ENCODE measurements around the gene SIAH3. TPM values are rescaled to one million over a fixed set of nuclear protein-coding genes. Genes with fewer than 3 reads are reported as not detected.

SIAH3 gene
- polyA plus RNA-seq, 1 donor (not counting 4 experiments of a cell fraction or from before 2014, with no cell fraction given), result 0.12 TPM

- Histone ChIP-seq H3K27me3 (ENCODE audit: control insufficient read depth, extremely low read depth, insufficient read depth, low read length) (peaks cover 24% of the 10 kb centered on the region), H3K27ac (ENCODE audit: control insufficient read depth, insufficient read depth, low read length) (no peak overlapping the region), H3K4me1 (ENCODE audit: control insufficient read depth, extremely low read depth, insufficient read depth, low read length) (no peaks in the 10 kb centered on the region), H3K9ac (ENCODE audit: control insufficient read depth, extremely low read depth, insufficient read depth, low read length) (no peak overlapping the region), H3K4me3 (ENCODE audit: control insufficient read depth in 2 of 3, extremely low read depth in 1 of 3, insufficient read depth in 2 of 3, low read depth in 1 of 3, low read length in 3 of 3) (no peak overlapping the region), H2AFZ (ENCODE audit: control insufficient read depth, low read length) (no peak overlapping the region), H3K9me3 (ENCODE audit: control insufficient read depth, low read depth, low read length) (no peaks in the 10 kb centered on the region), H4K20me1 (ENCODE audit: control insufficient read depth, extremely low read depth, insufficient read depth, low read length) (no peaks in the 10 kb centered on the region), H3K36me3 (ENCODE audit: control insufficient read depth in 2 of 2, extremely low read depth in 1 of 2, insufficient read depth in 2 of 2, low read length in 2 of 2) (no peaks in the 10 kb centered on the region), H3K9me1 (ENCODE audit: control insufficient read depth, extremely low read depth, insufficient read depth, low read length) (no peaks in the 10 kb centered on the region), H3K4me2 (ENCODE audit: control insufficient read depth, extremely low read depth, insufficient read depth, low read depth, low read length) (no peak overlapping the region), H3K79me2 (ENCODE audit: control insufficient read depth, insufficient read depth, low read length) (no peaks in the 10 kb centered on the region)
- DNase-seq (ENCODE audit: low read depth, low spot score) (no peak), FAIRE-seq (no peak)
- dilution Hi-C loops (cut with MboI; ENCODE audit: extremely low pct_ligation_motif_present, low sequenced_read_pairs), result no loop called here
- TF ChIP-seq EZH2 (IDR thresholded peaks at IDR 0.05; ENCODE audit: low read length), result no peak
- no peak for TF ChIP-seq CTCF (optimal IDR thresholded peaks at IDR 0.05 in 1 of 3, IDR thresholded peaks at IDR 0.05 in 1 of 3, conservative IDR thresholded peaks at IDR 0.05 in 1 of 3; ENCODE audit: extremely low read depth in 1 of 3, insufficient read depth in 2 of 3, low read length in 3 of 3)
These were observed 44.3 kb upstream of the SIAH3 start for GRCh38 chr13:45895881-45896280.

GRCh38 chr13:45892513-45892912 is 41.0 kb upstream of the SIAH3 start:
- H3K27me3 ChIP-seq (ENCODE audit: control insufficient read depth, extremely low read depth, insufficient read depth, low read length), result peaks cover 19% of the 10 kb centered on the region
- no peak overlapping the region for H3K4me2 ChIP-seq (ENCODE audit: control insufficient read depth, extremely low read depth, insufficient read depth, low read depth, low read length)
- H3K4me1 ChIP-seq (ENCODE audit: control insufficient read depth, extremely low read depth, insufficient read depth, low read length), result no peaks in the 10 kb centered on the region
- no peak overlapping the region for H3K9ac ChIP-seq (ENCODE audit: control insufficient read depth, extremely low read depth, insufficient read depth, low read length)
- no peaks in the 10 kb centered on the region for H3K36me3 ChIP-seq (ENCODE audit: control insufficient read depth in 2 of 2, extremely low read depth in 1 of 2, insufficient read depth in 2 of 2, low read length in 2 of 2)
- H3K9me3 ChIP-seq (ENCODE audit: control insufficient read depth, low read depth, low read length), result no peaks in the 10 kb centered on the region
- H3K9me1 ChIP-seq (ENCODE audit: control insufficient read depth, extremely low read depth, insufficient read depth, low read length), result no peaks in the 10 kb centered on the region
- no peak for DNase-seq (ENCODE audit: low read depth, low spot score)
- no peaks in the 10 kb centered on the region for H4K20me1 ChIP-seq (ENCODE audit: control insufficient read depth, extremely low read depth, insufficient read depth, low read length)
- no peak overlapping the region for H3K27ac ChIP-seq (ENCODE audit: control insufficient read depth, insufficient read depth, low read length)
- no peak overlapping the region for H2AFZ ChIP-seq (ENCODE audit: control insufficient read depth, low read length)
- no peak for FAIRE-seq
- TF ChIP-seq EZH2 (IDR thresholded peaks at IDR 0.05; ENCODE audit: low read length) (no peak), CTCF (optimal IDR thresholded peaks at IDR 0.05 in 1 of 3, IDR thresholded peaks at IDR 0.05 in 1 of 3, conservative IDR thresholded peaks at IDR 0.05 in 1 of 3; ENCODE audit: extremely low read depth in 1 of 3, insufficient read depth in 2 of 3, low read length in 3 of 3) (no peak)
- dilution Hi-C loops (cut with MboI; ENCODE audit: extremely low pct_ligation_motif_present, low sequenced_read_pairs), result no loop called here
- H3K4me3 ChIP-seq (ENCODE audit: control insufficient read depth in 2 of 3, extremely low read depth in 1 of 3, insufficient read depth in 2 of 3, low read depth in 1 of 3, low read length in 3 of 3), result no peak overlapping the region
- H3K79me2 ChIP-seq (ENCODE audit: control insufficient read depth, insufficient read depth, low read length), result no peaks in the 10 kb centered on the region
